ENCODE results near the gene SIAH3.

DNA sequence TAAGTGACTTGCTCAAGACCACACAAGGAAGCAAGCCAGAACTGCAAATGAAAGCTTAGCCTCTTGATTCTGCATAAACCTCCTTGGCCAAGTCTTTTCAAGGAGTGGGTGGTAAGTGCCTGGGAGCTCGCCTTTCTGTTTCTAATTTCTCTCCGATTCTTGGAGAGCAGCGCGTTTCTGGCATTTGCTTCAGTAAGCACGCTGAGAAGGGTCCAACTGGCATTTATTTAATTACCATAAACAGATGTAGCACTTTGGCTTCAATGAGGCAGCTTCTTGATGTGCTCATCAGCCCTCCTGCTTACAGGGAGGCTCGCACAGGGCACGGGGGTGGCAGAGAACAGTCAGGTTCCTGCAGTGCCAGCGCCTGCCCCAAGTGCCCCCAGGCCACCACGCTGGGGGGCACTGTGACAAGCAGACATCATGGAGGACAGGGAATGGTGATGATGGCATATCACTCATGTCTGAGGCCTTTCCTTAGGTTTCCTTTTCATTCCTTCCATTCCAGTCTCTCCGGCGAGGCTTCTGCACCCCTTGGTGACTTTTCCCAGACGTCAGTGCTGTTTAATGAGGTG, 13.3 kb downstream of the SIAH3 start:
- TF ChIP-seq POLR2A (IDR thresholded peaks at IDR 0.05): no peak
- TF ChIP-seq, protein P1, sequence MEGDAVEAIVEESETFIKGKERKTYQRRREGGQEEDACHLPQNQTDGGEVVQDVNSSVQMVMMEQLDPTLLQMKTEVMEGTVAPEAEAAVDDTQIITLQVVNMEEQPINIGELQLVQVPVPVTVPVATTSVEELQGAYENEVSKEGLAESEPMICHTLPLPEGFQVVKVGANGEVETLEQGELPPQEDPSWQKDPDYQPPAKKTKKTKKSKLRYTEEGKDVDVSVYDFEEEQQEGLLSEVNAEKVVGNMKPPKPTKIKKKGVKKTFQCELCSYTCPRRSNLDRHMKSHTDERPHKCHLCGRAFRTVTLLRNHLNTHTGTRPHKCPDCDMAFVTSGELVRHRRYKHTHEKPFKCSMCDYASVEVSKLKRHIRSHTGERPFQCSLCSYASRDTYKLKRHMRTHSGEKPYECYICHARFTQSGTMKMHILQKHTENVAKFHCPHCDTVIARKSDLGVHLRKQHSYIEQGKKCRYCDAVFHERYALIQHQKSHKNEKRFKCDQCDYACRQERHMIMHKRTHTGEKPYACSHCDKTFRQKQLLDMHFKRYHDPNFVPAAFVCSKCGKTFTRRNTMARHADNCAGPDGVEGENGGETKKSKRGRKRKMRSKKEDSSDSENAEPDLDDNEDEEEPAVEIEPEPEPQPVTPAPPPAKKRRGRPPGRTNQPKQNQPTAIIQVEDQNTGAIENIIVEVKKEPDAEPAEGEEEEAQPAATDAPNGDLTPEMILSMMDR (IDR thresholded peaks at IDR 0.05): no peak
